ENCODE data around the gene LRFN2.

LRFN2 gene

DNA sequence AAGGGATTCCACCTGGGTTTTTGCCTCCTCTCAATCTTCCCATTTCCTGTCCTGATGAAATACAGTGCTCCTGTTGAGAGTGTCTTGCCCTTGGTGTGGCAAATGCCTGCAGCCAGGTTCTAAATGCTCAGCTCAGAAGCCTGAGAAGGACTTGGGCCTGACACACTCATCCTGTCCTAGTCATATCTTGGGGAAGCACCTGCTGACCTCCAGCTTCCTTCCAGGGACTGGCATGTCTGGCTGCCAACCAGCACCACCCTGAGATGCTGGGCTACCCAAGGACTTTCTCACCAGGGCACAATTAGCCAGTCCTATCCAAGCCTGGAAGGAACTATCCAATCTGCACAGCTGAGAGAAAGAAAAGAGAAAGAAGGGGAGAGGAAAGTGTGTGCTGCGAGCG, 43.4 kb downstream of the LRFN2 start:
- DNase-seq (ENCODE audit: low spot score) = no peak

DNA sequence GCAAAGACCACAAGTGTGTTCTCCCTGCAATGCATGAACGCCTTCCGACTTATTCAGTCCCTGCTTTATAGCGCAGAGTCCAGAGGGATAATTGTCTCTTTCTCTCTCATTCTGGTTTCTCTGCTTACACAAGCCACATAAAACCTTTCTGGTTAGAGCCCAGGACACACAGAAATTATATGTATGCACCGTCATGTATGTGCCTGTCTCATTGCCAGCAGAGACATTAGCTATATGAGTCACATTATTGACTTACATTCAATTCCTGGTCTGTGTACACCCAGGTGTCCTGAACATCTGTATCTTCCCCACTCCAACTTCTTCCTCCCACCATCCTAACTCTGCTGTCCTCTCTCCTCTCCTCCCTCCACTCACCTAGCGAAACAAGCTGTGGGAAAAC, 44.0 kb downstream of the LRFN2 start:
- DNase-seq (ENCODE audit: low spot score) = no peak

DNA sequence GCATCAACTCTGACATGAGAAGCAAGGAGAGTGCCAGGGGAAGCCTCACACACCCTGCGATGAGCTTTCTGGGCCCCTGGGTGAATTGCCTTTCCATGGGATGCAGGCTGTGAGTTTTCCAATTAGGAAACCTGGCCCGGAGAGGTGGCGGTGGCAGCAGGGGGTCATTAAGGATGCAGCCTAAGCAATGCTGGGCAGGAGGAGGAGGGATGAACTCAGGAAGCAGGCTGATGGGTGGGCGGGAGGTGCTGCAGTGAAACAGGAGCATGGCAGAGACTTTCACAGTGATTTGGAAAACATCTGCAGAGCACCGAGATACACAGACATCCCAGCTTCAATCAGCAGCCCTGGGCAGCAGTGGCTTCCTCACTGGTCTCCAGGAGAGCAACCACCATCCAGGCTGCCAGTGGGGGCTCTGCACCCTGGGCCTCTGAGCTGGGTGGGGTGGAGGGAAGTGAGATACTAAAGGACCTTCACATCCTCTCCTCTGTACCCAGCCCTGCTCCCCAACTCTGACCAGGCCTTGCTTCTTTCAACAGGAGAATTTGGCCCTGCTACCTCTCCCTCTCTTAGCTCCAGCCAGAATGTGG, 44.9 kb downstream of the LRFN2 start:
- DNase-seq (ENCODE audit: low spot score) = no peak

DNA sequence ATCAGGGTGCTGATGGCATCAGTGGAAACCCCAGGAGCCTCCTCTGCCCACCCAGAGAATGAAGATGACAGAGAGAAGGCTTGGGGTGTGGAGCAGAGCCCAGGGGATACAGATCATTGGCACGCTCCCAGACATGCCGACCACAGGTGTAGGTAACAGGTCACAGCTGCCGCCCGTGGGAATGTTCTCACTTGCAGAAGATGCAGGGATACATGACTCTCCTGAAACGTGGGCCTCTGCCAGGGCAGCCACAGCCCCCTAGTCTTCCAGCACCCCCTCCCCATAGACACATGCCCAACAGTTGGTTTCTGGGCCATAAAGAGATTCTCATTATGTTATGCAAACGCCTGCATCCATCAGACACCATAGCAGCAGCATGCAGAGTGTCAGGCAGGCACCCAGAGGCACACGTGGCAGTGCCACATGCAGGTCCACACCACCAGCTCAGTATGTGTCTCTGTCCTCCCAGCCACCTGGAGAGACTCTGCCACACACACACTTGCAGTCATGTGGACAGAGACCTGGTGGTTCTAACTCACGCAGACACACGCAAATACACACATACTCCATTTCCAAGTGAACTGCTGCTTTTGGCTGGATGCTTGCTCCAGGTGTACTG, 45.5 kb downstream of the LRFN2 start:
- no peak for DNase-seq (ENCODE audit: low spot score)

DNA sequence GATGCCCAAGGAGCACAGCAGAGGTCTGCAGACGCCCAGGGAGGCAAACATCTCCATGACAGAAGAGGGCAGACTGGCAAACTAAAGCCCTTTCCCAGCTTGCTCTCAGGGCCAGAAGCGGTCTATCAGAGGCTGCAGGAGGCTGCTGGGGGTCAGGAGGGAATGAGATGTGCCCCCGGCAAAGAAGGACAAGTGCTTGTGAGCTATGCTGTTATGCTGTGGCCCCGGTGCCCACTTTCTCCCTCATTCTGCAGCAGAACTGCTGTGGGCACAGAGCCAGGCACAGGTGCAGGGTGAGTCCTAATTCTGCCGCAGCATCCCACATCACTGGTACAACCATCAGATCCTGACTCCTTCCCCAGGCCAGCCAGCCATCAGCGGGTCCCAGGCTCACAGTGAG, 46.4 kb downstream of the LRFN2 start:
- no peak for DNase-seq (ENCODE audit: low spot score)

DNA sequence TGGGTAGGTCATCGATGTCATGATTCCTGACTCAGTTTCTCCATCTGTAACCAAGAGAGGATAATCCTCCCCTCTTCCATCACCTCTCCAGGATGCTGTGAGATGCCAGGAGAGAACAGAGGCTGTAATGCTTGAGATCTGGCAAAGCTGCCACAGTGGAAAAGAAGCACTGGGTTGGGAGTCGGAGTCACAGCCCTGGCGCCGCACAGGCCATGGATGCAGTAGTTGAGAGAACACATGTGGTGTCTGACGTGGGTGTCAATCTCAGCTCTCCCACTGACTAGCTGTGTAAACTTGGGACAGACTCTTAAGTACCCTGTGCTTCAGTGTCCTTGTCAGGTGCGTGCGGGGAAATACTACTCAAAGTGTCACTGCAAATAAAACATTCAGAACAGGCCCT, 47.3 kb downstream of the LRFN2 start:
- DNase-seq (ENCODE audit: low spot score) = no peak

DNA sequence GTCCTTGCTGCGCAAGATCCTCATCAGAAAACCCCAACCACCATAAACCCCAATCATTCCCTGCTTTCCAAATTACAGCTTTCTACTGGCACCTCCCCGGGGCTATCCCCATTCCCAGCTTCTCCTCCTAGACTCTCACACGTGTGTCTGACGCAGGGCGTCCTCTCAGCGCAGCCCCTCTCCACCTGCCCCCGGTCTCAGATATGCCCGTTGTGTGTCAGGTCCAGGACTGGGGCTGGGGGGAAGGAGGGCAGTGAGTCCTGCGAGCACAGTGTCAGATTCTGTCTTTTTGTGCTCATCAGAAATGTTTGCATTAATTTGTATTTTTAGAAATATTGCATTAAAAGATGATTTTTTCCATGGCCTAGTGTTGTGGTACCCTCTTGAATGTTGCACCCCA, 48.6 kb downstream of the LRFN2 start:
- no peak for DNase-seq (ENCODE audit: low spot score)

DNA sequence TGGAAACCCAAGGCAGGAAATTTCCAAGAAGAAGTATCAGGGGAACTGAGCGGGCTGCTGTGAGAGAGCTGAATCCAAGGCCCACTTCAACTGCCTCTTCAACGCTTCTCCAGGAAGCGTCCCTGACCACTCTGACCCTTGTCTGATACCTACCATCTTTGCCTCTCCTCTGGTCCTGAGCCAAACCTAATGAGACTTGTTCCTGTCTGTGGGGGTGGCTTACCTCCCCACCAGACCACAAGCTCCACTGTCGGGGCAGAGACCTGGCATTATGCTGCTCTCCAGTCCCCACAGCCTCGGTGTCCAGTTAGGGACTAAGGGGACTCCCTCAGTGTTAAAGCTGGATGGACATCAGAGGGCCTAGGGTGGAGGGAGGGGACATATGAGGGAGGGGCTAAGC, 49.7 kb downstream of the LRFN2 start:
- DNase-seq (ENCODE audit: low spot score) = no peak

DNA sequence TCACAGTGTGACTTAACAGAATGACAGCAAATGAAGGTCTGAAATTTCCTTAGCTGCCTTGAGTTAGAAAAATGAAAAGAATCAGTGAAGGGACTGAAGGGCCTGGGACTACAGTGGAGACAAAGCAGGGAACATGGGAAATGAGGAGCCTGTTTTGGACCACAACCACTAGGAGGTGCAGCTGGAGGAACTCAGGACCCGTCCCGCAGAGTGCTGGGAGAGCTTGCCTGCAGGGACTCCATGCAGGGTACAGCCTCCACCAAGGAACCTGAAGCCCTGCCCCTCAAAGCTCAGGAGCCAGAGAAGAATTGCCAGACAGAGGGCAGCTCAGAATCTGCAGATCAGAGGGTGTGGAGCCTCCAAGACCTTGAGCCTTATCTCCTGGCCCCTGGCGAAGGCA, 50.7 kb downstream of the LRFN2 start:
- DNase-seq (ENCODE audit: low spot score) = no peak

DNA sequence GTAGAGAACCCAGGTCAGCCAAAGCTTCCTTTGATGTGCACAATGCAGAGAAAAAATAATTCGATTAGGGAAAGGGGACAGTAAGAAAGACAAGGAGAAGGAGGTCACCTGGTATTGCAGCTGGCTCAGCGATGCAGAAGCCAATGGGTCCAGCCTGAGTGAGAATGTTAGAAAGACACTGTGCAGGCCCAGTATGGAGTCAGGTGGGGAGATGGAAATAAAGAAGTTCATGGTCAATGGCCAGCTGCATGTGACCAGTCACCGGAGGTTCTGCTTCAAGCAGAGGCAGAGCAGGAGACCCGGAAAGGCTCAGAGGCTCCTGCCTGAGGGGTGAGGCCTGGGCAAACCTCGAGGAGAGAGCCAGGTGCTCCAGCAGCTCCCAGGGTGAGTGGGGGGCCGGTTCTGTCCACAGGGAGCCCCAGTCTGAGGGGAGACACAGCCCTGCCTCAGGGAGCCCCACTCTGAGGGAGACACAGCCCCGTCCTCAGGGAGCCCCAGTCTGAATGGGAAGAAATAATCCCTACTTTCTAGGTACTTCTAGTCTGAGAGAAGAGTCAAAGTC, 51.3 kb downstream of the LRFN2 start:
- DNase-seq (ENCODE audit: low spot score) = no peak

DNA sequence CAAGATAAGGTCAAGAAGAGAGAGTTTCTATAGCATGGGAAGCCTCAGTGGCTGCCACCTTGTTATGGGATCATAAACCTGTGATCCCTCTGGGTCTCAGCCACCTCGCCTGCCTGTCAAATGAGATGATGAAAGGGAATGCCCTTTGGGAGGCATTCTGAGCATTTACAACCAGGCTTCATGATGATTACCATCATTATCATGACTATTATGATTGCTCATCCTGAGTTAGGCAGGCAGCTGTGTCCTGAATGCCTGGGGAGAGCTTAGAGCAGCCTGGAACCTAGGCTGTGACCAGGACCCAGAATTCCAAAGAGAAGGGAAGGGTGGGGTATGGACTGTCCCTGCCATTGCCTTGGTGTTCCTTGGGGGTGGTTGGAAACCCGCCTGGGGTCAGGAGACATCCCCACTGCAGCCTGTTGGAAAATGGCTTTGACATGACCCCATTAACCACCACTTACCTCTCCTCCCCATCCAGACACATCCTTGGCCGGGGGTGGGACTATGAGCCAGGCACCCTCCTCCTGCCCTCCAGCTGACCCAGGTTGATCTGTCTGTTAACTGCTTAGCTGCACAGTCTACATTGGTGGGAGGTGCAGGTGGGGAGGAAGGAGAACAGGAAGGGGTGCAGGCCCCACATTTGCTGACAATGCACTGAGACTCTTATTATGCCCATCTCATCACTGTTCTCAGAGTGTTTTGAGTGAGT, 51.9 kb downstream of the LRFN2 start:
- no peak for DNase-seq (ENCODE audit: low spot score)

DNA sequence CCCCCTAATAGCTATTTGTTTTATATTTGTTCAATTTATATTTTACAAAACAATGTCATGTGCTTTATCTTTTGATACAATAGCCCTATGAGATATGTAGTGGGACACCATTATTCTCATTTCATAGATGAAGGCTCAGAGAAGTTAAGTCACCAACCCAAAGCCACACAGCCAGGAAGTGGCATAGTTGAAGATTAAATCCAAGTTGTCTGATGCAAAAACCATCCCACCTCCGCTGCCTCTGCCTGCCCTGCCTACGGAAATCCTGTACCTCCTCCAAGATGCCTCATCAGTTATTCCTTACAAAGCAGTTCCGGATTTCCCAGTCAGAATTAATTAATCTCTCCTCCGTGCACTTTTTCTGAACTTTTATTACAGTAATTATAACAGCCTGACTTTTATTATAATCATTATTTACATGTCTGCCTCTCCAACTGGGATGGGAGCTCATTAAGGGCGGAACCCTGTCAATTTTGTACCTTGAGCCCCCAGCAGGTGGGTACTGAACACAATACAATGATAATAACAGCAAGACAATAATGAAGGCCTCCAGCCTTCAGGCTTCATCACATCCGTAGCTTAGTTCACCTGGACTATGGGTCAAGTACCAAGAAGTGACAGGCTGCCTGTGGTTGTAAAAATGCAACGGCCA, 54.7 kb downstream of the LRFN2 start:
- DNase-seq (ENCODE audit: low spot score) = no peak

DNA sequence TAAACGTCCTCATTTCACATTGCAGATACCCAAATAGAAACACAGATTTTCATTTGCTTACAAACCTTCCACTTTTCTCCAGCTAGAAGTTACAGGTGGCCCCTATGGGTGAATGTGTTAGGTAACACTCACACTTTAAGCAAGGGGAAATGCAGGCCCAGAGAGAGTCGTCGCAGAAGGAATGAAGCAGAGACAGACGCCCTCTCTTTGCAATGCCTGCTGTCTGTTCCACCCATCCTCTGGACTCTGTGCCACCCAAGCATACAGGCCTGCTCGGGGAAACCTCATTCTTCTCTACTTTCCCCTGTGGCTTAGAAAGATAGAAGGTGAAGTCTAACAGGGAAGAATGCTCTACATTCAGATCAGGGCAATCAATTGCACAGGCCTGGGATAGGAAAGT, 57.2 kb downstream of the LRFN2 start:
- no peak for DNase-seq (ENCODE audit: low spot score)

DNA sequence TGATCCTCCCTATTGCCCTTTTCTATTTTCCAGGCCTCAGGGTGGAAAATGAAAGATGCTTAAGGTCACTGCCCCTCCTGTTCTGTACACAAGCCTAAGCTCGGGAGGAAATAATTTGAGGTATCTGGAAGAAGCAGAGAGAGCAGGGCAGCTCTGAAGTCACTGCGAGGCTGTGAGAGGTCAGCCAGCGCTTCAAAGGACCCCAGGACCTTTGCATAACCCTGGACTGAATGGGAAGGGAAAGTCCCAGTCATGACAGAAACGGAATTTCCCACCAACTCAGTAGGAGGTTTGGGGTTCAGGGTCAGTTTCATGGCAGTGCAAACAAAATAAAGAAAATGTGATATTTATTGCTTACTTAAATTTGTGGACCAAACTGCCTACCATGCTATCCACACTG, 58.1 kb downstream of the LRFN2 start:
- DNase-seq (ENCODE audit: low spot score) = no peak

DNA sequence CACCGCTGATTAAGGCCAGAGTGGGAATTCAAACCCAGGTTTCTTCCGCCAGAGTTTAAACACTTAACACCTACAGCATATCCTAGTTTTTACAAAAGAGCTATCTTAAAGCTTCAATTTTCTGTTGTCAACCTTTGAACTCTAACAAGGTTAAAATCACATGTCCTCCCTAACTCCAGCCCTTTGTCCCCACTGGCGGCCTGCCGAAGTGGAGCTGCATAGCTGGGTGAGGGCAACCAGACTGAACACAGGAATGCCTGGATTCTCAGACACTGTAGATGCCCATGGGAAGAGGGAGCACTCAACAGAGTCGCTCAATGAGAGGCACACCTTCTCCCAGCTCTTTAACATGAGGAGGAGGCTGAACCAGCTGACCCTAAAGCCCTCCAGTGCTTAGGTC, 59.1 kb downstream of the LRFN2 start:
- DNase-seq (ENCODE audit: low spot score) = no peak

DNA sequence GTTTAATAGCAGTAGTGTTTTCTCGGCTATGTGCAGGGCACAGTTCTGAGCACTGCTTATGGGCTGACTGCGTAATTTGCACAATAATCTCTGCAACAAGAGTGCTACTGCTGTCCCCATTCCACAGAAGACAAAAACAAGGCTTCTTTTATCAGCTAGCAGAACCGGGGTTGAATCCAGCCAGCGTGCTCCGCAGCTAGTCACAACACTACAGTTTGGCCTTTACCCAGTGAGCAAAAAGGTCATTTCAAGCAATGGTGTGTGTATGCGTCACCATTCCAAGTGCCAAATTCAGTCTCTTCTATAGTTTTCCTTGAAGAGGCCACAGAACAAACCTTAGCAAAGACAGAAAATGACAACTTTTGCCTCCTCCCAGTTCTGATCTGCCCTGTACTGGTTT, 61.1 kb downstream of the LRFN2 start:
- no peak for DNase-seq (ENCODE audit: low spot score)

DNA sequence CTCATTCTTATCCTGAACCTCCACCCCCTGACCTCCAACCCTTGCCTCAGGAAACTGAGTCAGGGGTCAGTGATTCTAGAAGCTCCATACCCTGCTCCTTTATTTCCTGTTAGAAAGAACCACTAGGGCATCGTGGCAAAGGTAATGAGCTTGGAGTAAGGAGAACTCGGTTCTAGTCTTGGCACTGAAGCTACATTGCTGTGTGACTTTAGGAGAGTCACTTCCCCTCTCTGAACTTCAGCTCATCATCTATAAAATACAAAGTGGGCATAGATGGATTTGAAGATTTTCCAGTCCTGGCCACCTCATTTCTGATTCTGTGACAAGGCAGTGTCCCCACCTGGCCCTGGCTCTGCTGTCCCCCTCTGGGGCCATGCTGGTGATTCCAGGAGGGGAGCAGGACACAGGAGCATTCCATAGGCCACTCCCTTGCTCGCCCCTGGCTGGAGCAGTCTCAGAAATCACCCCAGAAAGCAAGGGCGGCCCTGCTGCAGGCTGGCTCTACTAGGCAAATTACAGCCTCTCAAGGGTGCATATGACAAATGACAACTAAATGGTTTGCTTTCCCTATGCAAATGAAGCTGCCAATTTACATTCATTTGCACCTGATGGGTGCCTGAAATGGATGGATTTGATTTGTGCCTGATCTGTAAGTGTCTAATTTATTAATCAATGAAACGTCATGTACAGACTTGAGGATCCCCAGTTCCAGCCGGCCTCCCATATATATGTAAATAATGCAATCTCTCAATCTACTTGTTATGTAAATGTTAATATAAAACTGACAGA, 62.2 kb downstream of the LRFN2 start:
- DNase-seq (ENCODE audit: low spot score) = no peak

DNA sequence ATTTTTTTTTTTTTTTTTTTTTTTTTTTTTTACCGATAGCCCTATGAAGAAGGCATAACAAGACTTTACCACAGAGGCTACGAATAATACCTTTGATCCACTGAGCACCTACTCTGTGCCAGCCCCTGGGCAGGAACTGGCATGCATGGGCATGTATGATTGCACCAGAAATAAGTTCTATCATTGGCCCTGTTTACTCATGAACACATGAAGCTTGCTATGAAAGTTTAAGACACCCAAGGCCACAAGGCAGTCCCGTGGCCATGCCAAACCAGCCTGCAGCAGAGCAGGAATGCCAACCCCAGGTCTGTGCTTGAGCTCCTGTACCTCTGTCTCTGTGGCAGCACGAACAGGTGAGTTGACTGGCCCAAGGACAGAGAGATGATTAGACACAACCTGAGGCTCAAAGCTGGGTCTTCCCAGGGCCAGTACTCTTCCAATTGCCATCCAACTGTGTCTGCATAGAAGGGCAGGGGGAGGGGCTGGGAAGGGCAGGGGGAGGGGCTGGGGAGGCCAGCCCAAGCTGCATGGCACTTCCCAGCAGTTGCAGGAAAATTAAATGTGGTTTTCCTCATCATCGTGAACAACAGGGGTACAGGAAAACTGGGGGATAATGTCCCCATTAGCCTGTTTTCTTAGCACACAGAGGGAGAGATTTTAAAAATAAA, 63.5 kb downstream of the LRFN2 start:
- no peak for DNase-seq (ENCODE audit: low spot score)

DNA sequence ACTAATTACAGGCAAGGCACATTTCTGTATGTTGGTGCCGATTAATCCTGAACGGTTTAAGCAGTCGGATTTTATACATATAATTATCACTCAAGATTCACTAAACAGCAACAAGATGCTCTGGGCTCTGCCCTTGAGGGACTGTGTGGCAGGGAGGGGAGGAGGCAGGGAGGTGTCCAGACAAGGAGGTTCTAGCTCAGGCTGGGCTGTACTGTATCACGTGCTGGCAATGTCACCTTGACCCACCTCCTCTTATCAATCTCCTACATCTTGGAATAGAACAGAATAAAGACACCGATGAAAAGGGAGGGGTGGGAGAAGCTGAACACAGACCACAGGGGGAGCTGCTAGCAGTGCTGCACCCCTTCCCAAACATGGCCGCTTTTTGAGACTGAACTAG, 65.7 kb downstream of the LRFN2 start:
- DNase-seq (ENCODE audit: low spot score) = no peak

DNA sequence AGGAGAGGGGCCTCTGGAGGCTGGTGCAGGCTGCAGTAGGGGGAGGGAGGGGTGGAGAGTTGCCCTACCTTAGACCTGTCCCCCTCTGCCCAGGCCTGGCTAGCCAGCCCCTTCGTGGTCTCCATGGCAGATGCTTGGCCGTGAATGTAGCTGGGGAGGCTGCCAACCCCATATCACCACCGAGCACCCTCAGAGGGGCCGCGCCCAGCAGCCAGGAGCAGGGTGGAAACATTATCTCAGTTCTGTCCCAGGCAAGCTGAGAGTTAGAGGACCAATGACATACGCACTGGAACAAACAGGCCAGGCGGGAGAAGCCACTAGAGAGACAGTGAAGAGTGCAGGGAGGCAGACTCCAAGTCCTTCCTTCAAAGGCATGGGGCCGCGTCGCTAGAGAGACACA, 66.5 kb downstream of the LRFN2 start:
- no peak for DNase-seq (ENCODE audit: low spot score)

DNA sequence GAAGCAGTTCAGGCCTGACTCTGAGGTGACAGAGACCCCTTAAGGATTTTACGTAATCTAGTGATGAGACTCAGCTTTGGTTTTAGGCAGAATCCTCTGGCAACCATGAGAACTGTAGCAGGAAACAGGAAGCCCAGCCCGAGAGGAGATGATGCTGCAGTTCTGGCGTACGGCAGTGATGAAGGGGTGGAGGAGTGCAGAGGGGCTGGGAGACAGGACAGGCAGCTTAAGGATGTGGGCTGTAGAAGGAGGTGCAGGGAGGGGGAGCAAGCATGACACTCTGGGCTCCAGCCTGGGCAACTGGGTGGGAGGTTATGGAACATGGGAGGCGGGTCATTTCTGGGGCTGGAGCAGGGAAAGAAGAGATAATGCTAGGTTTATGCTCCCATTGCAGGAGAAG, 67.1 kb downstream of the LRFN2 start:
- DNase-seq (ENCODE audit: low spot score) = no peak

DNA sequence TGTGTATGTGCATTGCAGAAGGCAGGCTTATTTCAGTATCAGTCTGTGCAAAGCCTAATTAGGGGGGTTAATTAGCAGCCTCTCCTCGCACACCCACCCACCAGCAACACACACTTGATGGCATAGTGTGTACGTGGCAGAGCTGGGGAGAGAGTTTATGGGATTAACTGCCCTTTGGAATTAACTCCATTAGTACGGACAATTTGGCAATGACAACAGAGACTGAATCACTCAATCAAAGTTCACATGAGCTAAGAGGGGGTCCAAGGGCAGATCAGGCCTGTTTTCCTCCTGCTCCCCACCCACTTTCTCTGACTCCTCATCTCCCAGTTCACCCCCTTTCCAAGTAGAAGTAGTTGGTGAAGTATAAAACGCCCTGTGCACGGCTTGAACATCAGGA, 69.5 kb downstream of the LRFN2 start:
- DNase-seq (ENCODE audit: low spot score) = no peak
